Stimulated activated naive CD4-positive, alpha-beta T cell treated with Interleukin-2 at 50 U/mL for 16 hours (primary cell): ENCODE data around the gene SERBP1.

Experiments
- DNase-seq: peaks from one replicate; lab custom pipeline; 2025; lab: John Stamatoyannopoulos, UW

Gene SERBP1

DNA sequence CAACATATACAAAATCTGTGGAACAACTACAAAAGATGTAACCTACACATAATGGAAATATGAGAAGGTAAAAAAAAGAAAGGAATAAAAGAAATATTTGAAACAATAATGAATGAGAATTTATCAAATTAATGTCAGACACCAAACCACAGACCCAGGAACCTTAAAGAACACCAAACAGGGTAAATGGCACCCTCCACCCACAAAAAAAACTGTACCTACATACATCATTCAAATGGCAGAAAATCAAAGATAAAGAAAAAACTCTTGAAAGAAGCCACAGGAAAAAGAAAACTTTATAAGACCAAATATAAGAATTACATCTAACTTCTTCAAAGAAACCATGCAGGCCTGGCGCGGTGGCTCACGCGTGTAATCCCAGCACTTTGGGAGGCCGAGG is 68.6 kb downstream of the SERBP1 start:
- DNase-seq = no peak

DNA sequence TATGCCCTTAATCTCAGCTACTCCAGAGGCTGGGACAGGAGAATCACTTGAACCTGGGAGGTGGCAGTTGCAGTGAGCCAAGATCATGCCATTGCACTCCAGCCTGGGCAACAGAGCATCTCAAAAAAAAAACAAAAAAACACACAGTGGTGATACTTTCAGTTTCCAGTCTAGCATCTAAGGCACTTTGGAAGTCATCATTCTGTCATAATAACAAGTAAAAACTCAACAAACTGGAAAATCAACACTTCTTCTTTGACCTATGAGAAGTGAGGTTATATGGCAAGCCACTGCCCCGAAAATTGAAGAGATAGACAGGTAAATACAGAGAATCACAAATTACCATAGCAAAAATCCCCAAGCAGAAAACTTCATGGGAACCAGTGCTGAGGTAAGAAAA is 70.6 kb downstream of the SERBP1 start:
- DNase-seq = no peak
